Vagina (tissue), 2 donors: ENCODE measurements around the gene KNDC1.

Experiments
- POLR2A ChIP-seq, 2 donors: fragments of 450-650 bp; IDR thresholded peaks; one replicate each; pipeline ENCODE4 v1.6.1; 2017; ENCODE audit warnings: antibody characterized with exemption in 2 of 2, mild to moderate bottlenecking in 2 of 2, moderate library complexity in 2 of 2
- POLR2AphosphoS5 ChIP-seq, 2 donors: sonication (generic); formaldehyde crosslinking; IDR thresholded peaks; one replicate each; pipeline ENCODE4 v1.9.0; 2017; ENCODE audit warnings: antibody characterized with exemption in 2 of 2, mild to moderate bottlenecking in 2 of 2, low read depth in 1 of 2; ENCODE audit not compliant: insufficient read depth in 1 of 2
- TF ChIP-seq, protein P1 (sequence below), 3 experiments: fragments of 450-650 bp in 2 of 3; fragments of 200-600 bp in 1 of 3; sonication (generic) in 1 of 3; IDR thresholded peaks; one replicate each; pipeline ENCODE4 v1.5.1; 2017 to 2019; ENCODE audit warnings: antibody characterized with exemption in 3 of 3, mild to moderate bottlenecking in 2 of 3, moderate library complexity in 2 of 3

- TF ChIP-seq, protein P1, sequence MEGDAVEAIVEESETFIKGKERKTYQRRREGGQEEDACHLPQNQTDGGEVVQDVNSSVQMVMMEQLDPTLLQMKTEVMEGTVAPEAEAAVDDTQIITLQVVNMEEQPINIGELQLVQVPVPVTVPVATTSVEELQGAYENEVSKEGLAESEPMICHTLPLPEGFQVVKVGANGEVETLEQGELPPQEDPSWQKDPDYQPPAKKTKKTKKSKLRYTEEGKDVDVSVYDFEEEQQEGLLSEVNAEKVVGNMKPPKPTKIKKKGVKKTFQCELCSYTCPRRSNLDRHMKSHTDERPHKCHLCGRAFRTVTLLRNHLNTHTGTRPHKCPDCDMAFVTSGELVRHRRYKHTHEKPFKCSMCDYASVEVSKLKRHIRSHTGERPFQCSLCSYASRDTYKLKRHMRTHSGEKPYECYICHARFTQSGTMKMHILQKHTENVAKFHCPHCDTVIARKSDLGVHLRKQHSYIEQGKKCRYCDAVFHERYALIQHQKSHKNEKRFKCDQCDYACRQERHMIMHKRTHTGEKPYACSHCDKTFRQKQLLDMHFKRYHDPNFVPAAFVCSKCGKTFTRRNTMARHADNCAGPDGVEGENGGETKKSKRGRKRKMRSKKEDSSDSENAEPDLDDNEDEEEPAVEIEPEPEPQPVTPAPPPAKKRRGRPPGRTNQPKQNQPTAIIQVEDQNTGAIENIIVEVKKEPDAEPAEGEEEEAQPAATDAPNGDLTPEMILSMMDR (IDR thresholded peaks at IDR 0.05) = no peak
- no peak for TF ChIP-seq POLR2AphosphoS5 (IDR thresholded peaks at IDR 0.05; ENCODE audit: insufficient read depth in 1 of 2, low read depth in 1 of 2)
- no peak for TF ChIP-seq POLR2A (IDR thresholded peaks at IDR 0.05)
Observed at GRCh38 chr10:133271521-133272300, 111.7 kb downstream of the KNDC1 start.
